ENCODE measurements around the gene POLR3C. TPM values are rescaled to one million over a fixed set of nuclear protein-coding genes. Genes with fewer than 3 reads are reported as not detected.

Gene POLR3C
- total RNA-seq, 4 donors from 2014 or later: 28.0 to 36.5 (median 32.7) TPM

DNA sequence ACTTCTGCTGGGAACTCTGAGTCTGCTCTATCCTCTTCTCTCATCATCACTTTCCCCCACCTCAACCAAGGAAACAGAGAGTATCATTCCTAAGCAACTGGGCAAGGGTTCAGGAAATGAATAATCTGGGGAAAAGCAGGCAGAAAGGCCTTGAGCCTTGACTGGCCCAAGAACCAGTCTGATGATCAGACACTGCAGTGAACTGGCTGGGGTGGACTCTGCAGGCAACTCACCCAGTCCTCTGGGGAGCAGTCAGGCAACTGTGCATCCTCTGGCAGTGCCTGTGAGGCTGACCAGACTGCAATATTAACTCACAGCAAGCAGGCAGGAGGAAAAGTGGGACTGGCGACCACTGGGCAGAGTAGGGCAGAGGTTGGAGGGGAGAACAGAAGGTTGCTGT lies 60.7 kb downstream of the POLR3C start:
- intact Hi-C loops (cut with DNase I): no loop called here
- WGBS, 2 donors: 91 to 97% methylated on average over 1 of the region's 1 CpG

GRCh38 chr1:145885738-145886287 lies 61.8 kb downstream of the POLR3C start, which contains the start of gene ANKRD35:
Gene ANKRD35, minus strand, starts transcription at chr1:145885866. Its CDS starts 108 bp downstream, at chr1:145885758.
- H3K27ac ChIP-seq: no peak within 1 kb of the TSS
- H3K4me3 ChIP-seq (replicated peaks in 1 of 3): peak within 1 kb of the TSS in 2 of 3 donors; percentile 33 to 42
- peak; percentile 88 to 91 for DNase-seq
- H3K9me3 ChIP-seq: no peaks in the 10 kb centered on the region
- H3K27me3 ChIP-seq: no peaks in the 10 kb centered on the region
- intact Hi-C loops (cut with DNase I): no loop called here
- H3K36me3 ChIP-seq: no peaks in the 10 kb centered on the region
- no peak for TF ChIP-seq POLR2A (IDR thresholded peaks at IDR 0.05)
- TF ChIP-seq CTCF (IDR thresholded peaks at IDR 0.05): no peak
- H3K4me1 ChIP-seq: peaks cover 3 to 9% of the 10 kb centered on the region in 2 donors
- WGBS, 2 donors: 0 to 1% methylated on average over 4 to 21 of the region's 36 CpGs

More for the DNA sequence above, 60.7 kb downstream of the POLR3C start:
- H3K27ac ChIP-seq: no peak overlapping the region
- no peak overlapping the region for H3K4me3 ChIP-seq (replicated peaks in 1 of 3)
- no peaks in the 10 kb centered on the region for H3K36me3 ChIP-seq
- H3K27me3 ChIP-seq: no peaks in the 10 kb centered on the region
- DNase-seq: no peak
- peaks cover 3 to 6% of the 10 kb centered on the region in 2 donors for H3K4me1 ChIP-seq
- H3K9me3 ChIP-seq: no peaks in the 10 kb centered on the region
- TF ChIP-seq POLR2A (IDR thresholded peaks at IDR 0.05): no peak

- Histone ChIP-seq H3K4me1 (peaks cover 3 to 14% of the 10 kb centered on the region in 2 donors), H3K9me3 (no peaks in the 10 kb centered on the region), H3K4me3 (replicated peaks in 1 of 3) (peak overlapping the region in 2 of 3 donors; percentile 33 to 42), H3K27me3 (no peaks in the 10 kb centered on the region), H3K27ac (no peak overlapping the region), H3K36me3 (no peaks in the 10 kb centered on the region)
- intact Hi-C loops (cut with DNase I): no loop called here
- WGBS, 2 donors: 42 to 48% methylated on average over 11 of the region's 11 CpGs
- no peak for TF ChIP-seq CTCF (IDR thresholded peaks at IDR 0.05)
- TF ChIP-seq POLR2A (IDR thresholded peaks at IDR 0.05): no peak
- DNase-seq: no peak
These were observed 62.4 kb downstream of the POLR3C start for GRCh38 chr1:145886390-145886789.

DNA sequence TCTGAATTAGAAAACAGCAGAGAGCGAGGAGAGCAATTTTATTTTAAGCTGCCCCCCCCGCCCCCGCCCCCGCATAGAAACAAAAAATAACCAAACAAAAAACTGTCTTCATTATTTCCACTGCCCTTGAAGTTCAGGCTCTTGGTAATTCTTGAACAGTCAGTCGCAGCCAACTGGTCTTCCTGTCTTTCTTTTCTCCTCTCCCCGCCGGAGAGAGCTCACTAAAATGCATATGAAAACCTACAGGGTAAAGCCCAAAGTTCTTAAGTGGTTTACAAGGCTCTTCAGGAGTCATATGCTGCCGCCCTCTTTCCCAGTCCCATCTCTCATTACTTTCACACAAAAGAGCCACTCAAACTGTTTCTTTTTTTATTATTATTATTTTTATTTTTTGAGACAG lies 62.8 kb downstream of the POLR3C start:
- H3K27ac ChIP-seq: no peak overlapping the region
- 43 to 44% methylated on average over 8 of the region's 8 CpGs for WGBS, 2 donors
- DNase-seq: no peak
- intact Hi-C loops (cut with DNase I): no loop called here
- no peaks in the 10 kb centered on the region for H3K9me3 ChIP-seq
- TF ChIP-seq POLR2A (IDR thresholded peaks at IDR 0.05): no peak
- TF ChIP-seq CTCF (IDR thresholded peaks at IDR 0.05): no peak
- no peak overlapping the region for H3K4me3 ChIP-seq (replicated peaks in 1 of 3)
- no peaks in the 10 kb centered on the region for H3K36me3 ChIP-seq
- H3K4me1 ChIP-seq: peaks cover 3 to 19% of the 10 kb centered on the region in 2 donors
- H3K27me3 ChIP-seq: no peaks in the 10 kb centered on the region

DNA sequence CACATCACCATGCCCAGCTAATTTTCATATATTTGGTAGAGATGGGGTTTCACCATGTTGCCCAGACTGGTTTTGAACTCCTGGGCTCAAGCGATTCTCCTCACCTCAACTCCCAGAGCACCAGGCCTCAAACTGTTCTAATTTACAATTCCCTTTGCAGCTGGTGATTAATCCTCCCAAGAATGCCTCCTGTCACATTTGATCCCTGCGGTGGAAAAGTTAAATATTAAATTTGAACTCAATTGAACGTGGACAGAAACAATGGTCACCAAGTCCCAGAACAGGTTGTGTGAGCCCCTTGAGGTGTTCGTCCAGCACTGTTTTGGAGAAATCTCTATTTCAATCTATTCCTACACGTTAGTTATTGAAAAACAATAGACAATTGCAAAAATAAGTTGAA lies 63.6 kb downstream of the POLR3C start:
- Histone ChIP-seq H3K36me3 (no peaks in the 10 kb centered on the region), H3K27ac (no peak overlapping the region), H3K27me3 (no peaks in the 10 kb centered on the region), H3K9me3 (no peaks in the 10 kb centered on the region), H3K4me1 (peaks cover 9 to 26% of the 10 kb centered on the region in 2 donors), H3K4me3 (replicated peaks in 1 of 3) (no peak overlapping the region)
- intact Hi-C loops (cut with DNase I): no loop called here
- WGBS, 2 donors: 63 to 74% methylated on average over 5 of the region's 5 CpGs
- TF ChIP-seq POLR2A (IDR thresholded peaks at IDR 0.05) (no peak), CTCF (IDR thresholded peaks at IDR 0.05) (no peak)
- DNase-seq: no peak

Data from thyroid gland (tissue), 4 donors.